Stimulated activated CD4-positive, alpha-beta T cell treated with anti-CD3 and anti-CD28 coated beads, Interleukin-12 subunit alpha, Interleukin-12 subunit beta, amount 100 ng/mL, for 4 hours (primary cell): ENCODE measurements around the gene NFKBIA.
"Not testable (repeated sequence)": the region's sequence is repeated elsewhere in the genome, so short reads cannot be mapped to it uniquely, and the experiment has no call there.

ENCODE experiments used
- DNase-seq: peaks from one replicate; pipeline ENCODE4 v3.0.0-alpha.2; 2020

The NFKBIA gene, protein sequence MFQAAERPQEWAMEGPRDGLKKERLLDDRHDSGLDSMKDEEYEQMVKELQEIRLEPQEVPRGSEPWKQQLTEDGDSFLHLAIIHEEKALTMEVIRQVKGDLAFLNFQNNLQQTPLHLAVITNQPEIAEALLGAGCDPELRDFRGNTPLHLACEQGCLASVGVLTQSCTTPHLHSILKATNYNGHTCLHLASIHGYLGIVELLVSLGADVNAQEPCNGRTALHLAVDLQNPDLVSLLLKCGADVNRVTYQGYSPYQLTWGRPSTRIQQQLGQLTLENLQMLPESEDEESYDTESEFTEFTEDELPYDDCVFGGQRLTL

DNA sequence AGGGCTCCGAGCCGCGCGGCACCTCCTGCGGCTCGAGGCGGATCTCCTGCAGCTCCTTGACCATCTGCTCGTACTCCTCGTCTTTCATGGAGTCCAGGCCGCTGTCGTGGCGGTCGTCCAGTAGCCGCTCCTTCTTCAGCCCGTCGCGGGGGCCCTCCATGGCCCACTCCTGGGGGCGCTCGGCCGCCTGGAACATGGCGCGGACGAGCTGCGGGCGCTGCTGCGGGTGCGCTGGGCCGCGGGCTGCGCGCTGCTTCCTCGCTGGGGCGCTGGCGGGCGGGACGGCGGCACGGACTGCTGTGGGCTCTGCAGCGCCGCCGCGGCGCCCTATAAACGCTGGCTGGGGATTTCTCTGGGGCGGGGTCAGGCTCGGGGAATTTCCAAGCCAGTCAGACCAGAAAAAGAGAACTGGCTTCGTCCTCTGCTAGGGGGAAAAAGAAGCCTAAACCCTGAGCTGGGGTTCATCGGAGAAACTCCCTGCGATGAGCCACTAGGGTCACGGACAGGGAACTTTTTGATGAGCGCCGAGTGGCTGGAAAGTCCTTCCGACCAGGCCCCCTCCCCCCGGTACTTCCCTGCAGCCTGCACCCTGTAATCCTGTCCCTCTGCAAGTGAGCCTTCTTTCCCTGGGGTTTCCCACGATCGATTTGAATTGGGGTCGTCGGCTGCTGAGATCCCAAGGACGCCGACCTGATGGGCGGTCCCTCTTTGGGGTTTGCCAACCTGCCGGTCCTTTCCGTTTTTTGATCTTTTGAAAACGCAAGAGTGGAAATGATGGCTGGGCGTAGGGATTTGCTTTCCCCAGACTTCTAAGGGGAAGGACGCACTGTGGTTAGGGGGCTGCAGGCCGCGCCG lies at the start of gene NFKBIA:
NFKBIA (minus strand) TSS at position 301 of the 855 bp plus-strand sequence; CDS start at position 196, 105 bp downstream.
- DNase-seq, result peak; percentile 97

DNA sequence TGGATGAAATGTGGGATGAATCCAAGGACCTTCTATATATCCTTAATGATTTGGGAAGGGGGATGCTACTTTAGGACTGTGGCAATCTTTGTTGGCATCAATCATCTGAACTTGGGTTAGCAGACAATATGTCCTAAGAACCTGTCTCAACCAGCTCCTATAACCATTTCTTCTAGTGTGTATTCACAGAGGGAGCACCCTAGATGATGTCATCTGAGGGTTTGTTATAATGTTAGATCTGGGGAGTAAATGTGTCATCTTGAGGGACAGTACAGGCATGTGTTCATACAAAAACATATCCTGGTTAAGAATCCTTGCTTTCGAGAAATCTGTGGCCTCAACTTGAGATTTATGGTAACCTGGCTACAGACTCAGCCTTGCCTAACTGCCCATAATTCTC lies 41.9 kb upstream of the NFKBIA start:
- DNase-seq, result no peak

DNA sequence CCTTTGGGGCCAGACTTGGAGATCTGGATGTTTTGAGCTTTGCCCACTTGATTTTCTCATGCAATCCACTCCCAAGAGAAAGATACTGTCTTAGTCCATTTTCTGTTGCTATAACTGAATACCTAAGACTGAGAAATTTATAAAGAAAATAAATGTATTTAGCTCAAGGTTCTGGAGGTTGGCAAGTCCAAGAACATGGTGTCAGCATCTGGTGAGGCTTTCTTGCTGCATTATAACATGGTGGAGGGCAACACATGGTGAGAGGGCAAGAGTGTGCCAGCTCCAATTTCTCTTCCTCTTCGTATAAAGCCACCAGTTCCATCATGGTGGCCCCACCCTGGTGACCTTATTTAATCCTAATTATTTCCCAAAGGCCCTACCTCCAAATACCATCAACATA lies 39.6 kb upstream of the NFKBIA start:
- DNase-seq, result no peak

DNA sequence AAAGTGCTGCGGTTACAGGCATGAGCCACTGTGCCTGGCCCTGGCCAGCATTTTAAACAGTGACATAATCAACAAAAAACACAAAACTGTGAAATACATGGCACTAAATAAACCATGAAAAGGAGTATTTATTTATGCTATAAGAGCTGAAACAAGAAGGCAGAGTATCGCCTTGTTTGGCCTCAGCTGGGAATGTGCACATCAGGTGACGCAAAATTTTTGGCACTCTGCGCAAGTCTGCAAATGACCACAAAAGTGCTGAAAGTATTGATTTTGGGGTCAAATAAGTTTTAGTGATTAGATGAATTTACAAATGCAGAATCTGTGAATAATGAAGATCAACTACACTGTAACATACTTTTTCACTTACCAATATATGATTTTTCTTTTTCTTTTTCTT lies 36.6 kb upstream of the NFKBIA start:
- no peak for DNase-seq

DNA sequence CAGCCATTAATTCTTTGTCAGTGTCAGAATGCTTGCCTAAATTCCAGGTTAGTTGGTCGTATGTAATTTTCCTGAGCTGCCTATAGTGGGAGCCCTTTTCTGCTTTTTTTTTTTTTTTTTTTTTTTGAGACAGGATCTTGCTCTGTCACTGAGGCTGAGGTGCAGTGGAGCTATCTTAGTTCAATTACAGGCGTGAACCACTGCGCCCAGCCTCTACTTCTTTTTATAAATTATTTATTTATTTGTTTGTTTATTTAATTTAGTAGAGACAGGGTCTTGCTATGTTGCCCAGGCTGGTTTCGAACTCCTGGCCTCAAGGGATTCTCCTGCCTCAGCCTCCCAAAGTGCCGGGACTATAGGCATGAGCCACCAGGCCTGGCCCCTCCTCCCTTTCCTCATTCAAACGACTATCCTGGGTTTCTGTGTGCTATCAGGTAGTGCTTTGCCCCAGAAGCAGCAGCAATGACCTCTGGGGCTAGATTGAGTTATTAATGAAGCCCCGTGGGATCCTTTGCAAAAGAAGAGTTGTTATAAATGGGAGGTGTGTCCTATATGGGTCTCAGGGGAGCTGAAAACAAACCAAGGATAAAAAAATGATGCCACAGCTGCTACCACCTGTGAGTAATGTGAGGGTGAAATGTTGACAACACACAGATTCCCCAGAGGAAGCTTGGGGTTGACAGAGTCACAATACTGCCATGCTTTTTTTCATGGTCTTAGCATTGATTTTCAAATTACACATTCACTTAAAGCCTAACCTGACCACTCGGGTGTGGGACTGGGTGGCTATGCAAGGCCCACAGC lies 34.6 kb upstream of the NFKBIA start:
- no peak for DNase-seq

DNA sequence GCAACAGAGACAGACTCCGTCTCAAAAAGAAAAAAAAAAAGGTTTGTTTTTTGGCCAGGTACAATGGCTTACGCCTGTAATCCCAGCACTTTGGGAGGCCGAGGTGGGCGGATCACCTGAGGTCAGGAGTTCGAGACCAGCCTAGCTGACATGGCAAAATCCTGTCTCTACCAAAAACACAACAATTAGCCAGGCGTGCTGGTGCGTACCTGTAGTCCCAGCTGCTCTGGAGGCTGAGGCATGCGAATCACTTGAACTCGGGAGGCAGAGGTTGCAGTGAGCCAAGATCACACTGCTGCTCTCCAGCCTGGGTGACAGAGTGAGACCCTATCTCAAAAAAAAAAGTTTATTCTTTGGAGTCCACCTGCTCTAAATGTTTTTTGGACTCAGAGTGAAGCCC lies 33.9 kb upstream of the NFKBIA start:
- not testable (repeated sequence) for DNase-seq

DNA sequence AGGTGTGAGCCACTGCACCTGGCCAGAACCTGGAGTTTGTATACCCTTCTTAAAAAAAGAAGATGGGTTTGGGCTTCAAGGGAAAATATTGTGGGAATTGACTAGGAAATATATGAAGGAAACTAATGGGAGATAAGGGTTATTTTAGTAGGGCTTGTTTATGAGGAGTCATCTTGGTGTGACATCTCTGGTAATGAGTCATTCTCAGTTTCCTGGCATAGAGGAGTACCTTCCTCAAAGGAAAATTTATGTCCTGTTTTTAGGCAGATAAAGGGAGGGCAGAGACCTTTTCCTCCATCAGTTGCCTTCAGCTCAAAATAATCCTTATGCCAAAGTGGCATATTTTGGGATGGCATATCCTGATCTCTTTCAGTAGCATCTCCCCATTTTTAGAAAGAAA lies 30.6 kb upstream of the NFKBIA start:
- DNase-seq, result no peak

DNA sequence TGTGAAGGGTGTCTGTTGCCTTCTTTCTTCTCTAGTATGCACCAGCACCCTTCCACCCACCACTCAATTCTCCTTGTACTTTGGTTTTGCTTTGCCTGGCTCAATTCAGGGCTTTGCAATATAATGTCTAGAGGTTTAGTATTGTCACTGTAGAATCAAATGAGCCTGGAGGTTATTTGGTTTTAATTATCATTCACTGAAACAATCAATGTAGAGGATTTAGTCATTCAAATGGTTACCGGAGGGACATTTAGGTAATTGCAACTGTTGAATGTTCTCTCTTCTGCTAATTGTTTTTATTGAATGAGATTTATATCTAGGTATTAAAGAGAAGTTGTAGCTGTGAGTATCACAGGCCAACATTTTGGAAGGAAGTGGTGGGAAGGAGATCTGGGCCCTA lies 29.3 kb upstream of the NFKBIA start:
- no peak for DNase-seq

DNA sequence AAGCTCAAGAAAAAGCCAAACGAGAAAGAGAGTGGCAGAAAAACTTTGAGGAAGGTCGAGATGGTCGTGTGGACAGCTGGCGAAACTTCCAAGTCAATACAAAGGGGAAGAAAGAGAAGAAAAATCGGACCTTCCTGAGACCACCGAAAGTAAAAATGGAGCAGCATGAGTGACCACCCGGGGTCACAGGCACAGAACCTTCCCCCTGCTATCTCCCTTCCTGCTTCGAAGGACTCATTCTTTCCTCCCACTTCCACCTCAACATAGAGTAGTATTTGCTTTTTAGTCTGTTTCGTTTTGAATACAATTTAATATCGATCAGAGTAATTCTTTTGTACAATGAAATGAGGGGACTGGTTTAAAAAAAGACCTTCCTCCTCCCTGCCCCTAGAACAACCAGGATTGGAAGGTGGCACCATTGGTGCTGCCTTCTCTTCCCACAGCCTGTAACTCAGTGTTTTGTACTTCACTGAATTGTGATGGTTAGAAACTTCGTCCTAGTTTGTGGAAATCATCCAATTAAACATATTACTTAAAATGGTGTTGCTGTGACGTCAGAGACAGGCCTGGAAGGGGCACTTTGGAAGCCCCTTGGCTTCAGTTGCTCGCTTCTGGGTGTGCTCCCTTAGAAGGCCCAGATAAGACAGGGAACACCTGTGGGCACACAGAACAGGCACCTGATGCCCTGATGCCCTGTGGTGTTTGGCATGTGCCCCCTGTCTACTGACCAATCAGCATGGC lies 26.1 kb upstream of the NFKBIA start:
- no peak for DNase-seq

DNA sequence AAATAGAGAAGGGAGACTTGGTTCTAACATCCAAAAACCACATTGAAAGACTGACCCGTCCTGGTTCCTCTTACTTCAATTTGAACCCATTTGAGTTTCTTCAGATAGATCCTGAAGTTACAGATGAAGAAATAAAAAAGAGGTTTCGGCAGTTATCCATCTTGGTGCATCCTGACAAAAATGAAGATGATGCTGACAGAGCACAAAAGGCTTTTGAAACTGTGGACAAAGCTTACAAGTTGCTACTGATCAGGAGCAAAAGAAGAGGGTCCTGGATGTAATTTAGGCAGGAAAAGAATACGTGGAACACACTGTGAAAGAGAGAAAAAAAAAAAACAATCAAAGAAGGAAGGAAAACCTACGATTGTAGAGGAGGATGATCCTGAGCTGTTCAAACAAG lies 25.4 kb upstream of the NFKBIA start:
- DNase-seq, result no peak

DNA sequence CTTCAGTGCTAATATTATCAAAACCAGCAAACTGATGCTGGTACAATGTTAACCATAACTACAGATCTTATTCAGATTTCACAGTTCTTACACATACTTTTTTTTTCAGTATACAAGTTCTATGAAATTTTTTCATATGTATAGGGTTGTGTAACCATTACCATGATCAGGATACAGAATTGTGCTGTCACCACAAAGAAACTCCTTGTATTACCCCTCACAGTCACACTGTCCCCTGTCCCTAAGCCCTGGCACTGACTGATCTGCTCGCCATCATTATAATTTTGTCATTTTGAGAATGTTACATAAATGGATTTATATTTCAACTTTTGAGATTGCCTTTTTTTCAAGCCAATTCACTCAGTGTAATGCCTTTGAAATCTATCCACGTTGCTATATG lies 21.3 kb upstream of the NFKBIA start:
- no peak for DNase-seq

DNA sequence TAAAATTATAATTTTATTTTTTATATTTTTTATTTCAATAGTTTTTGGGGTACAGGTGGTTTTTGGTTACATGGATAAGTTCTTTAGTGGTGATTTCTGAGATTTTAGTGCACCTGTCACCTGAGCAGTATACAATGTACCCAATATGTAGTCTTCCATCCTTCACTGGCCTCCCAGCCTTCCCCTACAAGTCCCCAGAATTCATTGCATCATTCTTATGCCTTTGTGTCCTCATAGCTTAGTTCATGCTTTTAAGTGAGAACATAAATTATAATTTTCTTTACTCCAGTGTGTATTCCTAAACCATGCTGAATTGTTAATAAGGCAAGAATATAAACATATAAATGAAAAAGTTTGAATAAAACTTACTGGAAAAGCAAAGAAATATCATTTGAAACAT lies 19.1 kb upstream of the NFKBIA start:
- DNase-seq, result no peak

DNA sequence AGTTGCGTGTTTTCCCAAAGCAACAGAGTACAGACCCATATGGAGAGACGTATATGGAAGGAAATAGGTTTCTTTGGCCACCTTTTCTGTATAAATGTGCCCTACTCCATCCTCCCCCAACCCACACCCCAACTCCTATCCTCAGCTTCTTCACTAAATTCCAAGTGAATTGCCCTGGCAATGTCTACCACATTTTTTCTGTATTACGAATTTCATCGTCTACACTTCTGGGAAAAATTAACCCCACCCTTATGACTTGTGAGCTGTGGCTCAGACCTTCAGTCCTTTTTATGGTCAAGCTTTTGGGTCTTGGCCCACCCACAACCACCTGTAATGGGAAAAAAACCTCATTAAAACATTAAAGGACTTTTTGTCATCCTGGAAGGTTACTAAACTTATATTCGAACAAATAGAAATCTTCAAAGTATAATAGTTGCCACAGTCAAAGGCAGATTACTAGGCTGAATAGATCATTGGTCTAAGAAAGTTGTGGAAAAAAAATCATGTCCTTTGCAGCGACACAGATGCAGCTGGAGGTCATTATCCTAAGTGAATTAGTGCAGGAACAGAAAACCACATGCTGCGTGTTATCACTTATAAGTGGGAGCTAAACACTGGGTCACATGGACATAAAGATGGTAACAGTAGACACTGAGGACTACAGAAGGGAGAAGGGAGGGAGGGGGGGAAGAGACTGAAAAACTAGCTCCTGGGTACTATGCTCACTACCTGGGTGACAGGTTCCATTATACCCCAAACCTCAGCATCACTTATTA lies 15.7 kb upstream of the NFKBIA start:
- DNase-seq, result no peak

DNA sequence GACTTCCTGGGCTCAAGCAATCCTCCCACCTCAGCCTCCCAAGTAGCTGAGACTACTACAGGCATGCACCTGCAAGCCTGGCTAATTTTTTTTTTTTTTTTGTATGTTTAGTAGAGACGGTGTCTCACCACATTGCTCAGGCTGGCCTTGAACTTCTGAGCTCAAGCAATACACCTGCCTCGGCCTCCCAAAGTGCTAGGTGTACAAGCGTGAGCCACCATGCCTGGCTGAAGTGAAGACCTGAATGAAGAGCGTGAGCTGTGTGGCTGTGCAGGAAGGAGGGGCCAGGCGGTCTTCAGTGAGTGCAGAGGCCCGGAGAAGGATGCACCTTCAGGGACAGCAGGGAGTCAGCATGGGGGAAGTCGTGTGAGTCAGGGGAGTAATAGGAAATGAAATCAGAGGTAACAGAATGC lies 14.9 kb upstream of the NFKBIA start:
- DNase-seq, result no peak

DNA sequence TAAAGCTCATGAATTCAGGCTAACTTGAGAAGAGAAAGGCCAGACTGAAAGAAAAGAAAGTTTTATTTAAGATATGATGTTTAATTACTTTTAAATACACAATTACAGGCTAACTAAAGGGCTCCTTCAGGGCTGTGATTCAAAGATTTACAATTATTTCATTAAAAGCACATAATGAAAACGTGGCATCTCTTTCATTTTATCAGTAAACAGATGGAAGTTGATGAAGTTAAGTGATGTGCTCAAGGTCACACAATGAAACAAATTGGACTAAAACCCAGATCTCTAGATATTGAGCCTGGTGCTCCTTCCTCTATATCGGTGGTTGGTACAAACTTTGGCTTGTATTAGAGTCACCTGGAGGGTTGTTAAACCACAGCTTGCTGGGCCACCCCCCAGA lies 13.5 kb upstream of the NFKBIA start:
- no peak for DNase-seq

DNA sequence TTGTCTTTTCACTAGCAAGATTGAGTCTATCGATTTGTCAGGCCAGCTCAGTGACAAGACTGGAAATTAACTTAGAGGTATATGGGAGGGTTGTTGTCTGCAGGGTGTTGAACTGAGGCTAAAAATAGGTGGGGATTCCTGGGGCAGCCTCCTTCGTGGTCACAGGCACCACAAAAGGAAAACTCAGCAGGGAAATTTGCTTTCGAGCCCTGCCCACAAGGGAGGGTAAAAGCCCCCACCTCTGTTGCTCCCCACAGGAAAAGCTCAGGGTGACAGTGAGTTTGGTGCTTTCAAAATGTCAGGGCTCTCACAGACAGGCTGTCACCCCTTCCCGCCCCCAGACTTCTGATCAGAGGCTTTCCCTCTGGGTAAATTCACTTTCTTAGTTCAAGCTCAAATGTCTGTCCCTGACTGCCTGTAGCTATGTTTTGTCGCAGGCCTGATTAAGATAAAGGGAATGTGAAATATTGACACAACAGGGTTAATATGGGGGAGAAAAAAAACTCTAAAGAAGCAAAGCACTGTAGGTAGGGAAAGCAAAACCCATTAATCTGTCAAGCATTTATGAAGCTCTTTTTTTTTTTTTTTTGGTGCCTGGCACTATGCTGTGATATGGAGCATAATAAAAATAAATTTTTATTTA lies 11.7 kb upstream of the NFKBIA start:
- DNase-seq, result peak; percentile 64

DNA sequence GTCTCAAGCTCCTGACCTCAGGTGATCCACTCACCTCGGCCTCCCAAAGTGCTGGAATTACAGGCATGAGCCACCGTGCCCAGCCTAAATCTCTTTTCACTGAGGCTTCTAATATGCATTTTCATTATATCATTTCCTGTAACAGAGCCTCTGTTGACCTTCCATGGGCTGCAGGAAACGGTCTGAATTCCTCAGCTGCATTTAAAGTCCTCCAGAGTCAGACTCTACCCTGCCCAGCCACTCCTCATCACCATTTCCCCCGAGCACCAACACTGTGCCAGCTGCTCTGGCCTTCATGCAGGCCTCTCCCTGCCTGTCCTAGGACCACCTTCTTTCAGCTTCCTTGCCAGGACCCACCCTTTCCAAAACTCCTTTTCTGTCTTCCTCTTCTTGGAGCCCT lies 9.8 kb upstream of the NFKBIA start:
- no peak for DNase-seq

DNA sequence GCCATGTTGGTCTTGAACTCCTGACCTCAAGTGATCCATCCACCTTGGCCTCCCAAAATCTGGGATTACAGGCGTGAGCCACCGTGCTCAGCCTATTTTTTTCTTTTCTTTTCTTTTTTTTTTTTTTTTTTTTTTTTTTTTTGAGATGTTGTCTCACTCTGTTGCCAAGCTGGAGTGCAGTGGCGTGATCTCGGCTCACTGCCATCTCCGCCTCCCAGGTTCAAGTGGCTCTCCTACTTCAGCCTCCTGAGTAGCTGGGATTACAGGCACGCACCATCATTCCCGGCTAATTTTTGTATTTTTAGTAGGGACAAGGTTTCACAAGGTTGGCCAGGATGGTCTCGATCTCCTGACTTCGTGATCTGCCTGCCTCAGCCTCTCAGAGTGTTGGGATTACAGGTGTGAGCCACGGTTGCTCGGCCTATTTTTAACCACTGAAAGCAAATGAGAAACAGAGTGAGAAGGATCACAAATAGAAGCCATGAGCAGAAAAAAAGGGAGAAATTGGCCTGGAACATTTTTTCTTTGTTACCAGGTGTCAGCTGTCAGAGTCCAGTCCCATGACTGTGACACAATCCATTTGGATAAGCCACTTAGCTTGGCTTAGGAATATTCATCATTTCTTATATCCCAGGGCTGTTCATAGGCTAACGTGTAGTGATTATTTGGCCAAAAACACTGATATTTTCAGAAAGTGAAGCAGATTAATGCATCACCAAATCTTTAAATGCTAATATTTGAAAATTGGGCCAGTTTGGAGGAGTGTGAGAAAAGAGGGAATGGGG lies 7.9 kb upstream of the NFKBIA start:
- DNase-seq, result no peak

DNA sequence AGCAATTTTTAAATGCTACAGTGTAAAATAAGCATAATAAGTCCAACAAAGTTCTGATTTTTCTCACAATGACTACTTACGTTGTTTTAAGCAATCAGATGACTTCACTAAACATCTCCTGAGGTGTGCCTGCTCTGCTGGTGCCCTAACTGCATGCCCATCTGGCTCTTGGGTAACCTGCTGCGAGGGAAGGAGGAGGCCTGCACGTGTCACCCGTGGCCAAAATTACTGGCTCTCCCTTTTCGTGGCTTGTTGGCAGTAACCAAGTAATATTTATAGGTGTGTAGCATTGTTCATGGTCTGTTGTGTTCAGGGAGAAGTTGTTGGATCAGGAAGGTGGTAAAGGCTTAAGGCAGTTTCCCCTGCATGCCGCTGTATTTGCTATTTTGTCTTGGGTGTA lies 6.3 kb upstream of the NFKBIA start:
- DNase-seq, result no peak

DNA sequence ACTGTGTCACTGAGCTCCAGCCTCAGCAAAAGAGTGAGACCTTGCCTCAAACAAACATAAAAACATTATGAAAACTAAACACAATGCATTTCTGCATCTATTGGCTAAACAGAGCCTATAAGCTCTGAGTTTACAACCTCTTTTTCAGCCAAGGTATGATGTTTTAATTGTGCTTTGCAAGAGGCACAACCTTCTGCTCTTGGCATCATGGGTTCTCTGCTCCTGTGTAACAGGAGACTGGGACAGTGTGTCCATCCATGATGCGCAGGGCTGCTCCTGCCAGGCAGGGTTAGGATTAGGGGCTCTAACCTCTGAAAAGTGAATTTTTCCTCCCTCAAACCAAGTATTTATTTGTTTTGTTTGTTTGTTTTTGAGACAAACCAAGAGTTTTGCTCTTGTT lies 5.0 kb upstream of the NFKBIA start:
- DNase-seq, result no peak

DNA sequence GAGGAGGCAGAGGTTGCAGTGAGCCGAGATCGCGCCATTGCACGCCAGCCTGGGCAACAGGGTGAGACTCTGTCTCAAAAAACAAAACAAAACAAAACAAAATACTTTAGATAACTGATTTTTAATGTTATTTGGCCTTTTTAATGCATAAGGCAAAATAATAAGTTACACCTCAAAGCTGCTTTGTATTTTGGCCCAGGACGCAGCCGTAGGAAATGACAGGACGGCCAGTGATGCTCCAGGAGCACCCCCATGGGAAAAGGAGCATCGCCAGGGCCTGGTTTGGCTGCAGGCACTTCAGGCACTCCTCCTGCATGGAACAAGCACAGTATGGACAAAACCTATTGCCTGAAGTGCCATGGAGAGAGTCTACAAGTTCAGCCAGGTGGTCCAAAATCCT lies 3.5 kb upstream of the NFKBIA start:
- no peak for DNase-seq
